ENCODE measurements around the gene SLC38A1. TPM values are rescaled to one million over a fixed set of nuclear protein-coding genes. Genes with fewer than 3 reads are reported as not detected.

SLC38A1 gene
- total and polyA plus RNA-seq, 2 experiments from 2014 or later = 114 to 234 TPM

GRCh38 chr12:46153268-46153872 is 115.5 kb downstream of the SLC38A1 start:
- no peaks in the 10 kb centered on the region for H3K9me2 ChIP-seq (ENCODE audit: insufficient read depth)
- H3F3A ChIP-seq (replicated peaks; ENCODE audit: low read depth) = no peaks in the 10 kb centered on the region
- H3K27me3 ChIP-seq (ENCODE audit: insufficient read depth) = no peaks in the 10 kb centered on the region
- DNase-seq (ENCODE audit: low spot score) (peak; percentile 56), ATAC-seq (no peak)
- no peak overlapping the region for H3K4me3 ChIP-seq
- H3K79me2 ChIP-seq (replicated peaks; ENCODE audit: insufficient read depth) = no peaks in the 10 kb centered on the region
- Mint-ChIP-seq H3K27me3 (ENCODE audit: insufficient read depth, low read depth, poor library complexity) (peaks cover under 1% of the 10 kb centered on the region), H3K4me3 (no peak overlapping the region), H3K36me3 (ENCODE audit: low read depth) (no peaks in the 10 kb centered on the region), H3K9me3 (peaks cover 3% of the 10 kb centered on the region; the same call in 2 of the 3 replicates), H3K27ac (no peak overlapping the region), H3K4me1 (peaks cover 8% of the 10 kb centered on the region; the same call in 2 of the 3 replicates)
- H3K4me1 ChIP-seq (ENCODE audit: insufficient read depth) = no peaks in the 10 kb centered on the region
- no peak overlapping the region for H3K4me2 ChIP-seq
- no peaks in the 10 kb centered on the region for H4K20me1 ChIP-seq (replicated peaks; ENCODE audit: insufficient read depth)
- TF ChIP-seq NANOG (IDR thresholded peaks at IDR 0.05; ENCODE audit: borderline replicate concordance) (no peak), CREB1 (CRISPR knock-in tag; IDR thresholded peaks at IDR 0.05; ENCODE audit: low read depth) (no peak), EZH2phosphoT487 (IDR thresholded peaks at IDR 0.05; ENCODE audit: unreplicated experiment) (no peak), CTCF (conservative IDR thresholded peaks at IDR 0.05; ENCODE audit: low read depth in 2 of 2) (peak; percentile 54 to 89)
- H3K27ac ChIP-seq (ENCODE audit: low read depth) = no peak overlapping the region
- H3K36me3 ChIP-seq (ENCODE audit: insufficient read depth) = no peaks in the 10 kb centered on the region
- no peak overlapping the region for H2AFZ ChIP-seq

GRCh38 chr12:46152456-46152855 is 116.4 kb downstream of the SLC38A1 start:
- Mint-ChIP-seq H3K9me3 (peaks cover 3% of the 10 kb centered on the region; the same call in 2 of the 3 replicates), H3K27ac (no peak overlapping the region), H3K36me3 (ENCODE audit: low read depth) (no peaks in the 10 kb centered on the region), H3K4me1 (peaks cover 8% of the 10 kb centered on the region; the same call in 2 of the 3 replicates), H3K27me3 (ENCODE audit: insufficient read depth, low read depth, poor library complexity) (peaks cover 2% of the 10 kb centered on the region), H3K4me3 (no peak overlapping the region)
- Histone ChIP-seq H3K4me1 (ENCODE audit: insufficient read depth) (no peaks in the 10 kb centered on the region), H3K36me3 (ENCODE audit: insufficient read depth) (no peaks in the 10 kb centered on the region), H2AFZ (no peak overlapping the region), H3K4me2 (no peak overlapping the region), H3K79me2 (replicated peaks; ENCODE audit: insufficient read depth) (no peaks in the 10 kb centered on the region), H4K20me1 (replicated peaks; ENCODE audit: insufficient read depth) (no peaks in the 10 kb centered on the region), H3K4me3 (no peak overlapping the region), H3K27me3 (ENCODE audit: insufficient read depth) (no peaks in the 10 kb centered on the region), H3F3A (replicated peaks; ENCODE audit: low read depth) (no peaks in the 10 kb centered on the region), H3K9me2 (ENCODE audit: insufficient read depth) (no peaks in the 10 kb centered on the region), H3K27ac (ENCODE audit: low read depth) (no peak overlapping the region)
- no peak for TF ChIP-seq ZNF331 (CRISPR knock-in tag; IDR thresholded peaks at IDR 0.05; ENCODE audit: low read depth)
- TF ChIP-seq CTCF (conservative IDR thresholded peaks at IDR 0.05; ENCODE audit: low read depth in 2 of 2) = no peak
- no peak for TF ChIP-seq NANOG (IDR thresholded peaks at IDR 0.05; ENCODE audit: borderline replicate concordance)
- no peak for TF ChIP-seq STAT1 (IDR thresholded peaks at IDR 0.05; ENCODE audit: unreplicated experiment)
- no peak for TF ChIP-seq CREB1 (CRISPR knock-in tag; IDR thresholded peaks at IDR 0.05; ENCODE audit: low read depth)
- TF ChIP-seq ZNF114 (CRISPR knock-in tag; IDR thresholded peaks at IDR 0.05) = no peak
- TF ChIP-seq JUNB (IDR thresholded peaks at IDR 0.05; ENCODE audit: unreplicated experiment) = no peak
- TF ChIP-seq ETS1 (IDR thresholded peaks at IDR 0.05) = no peak
- no peak for TF ChIP-seq ZNF462 (CRISPR knock-in tag; IDR thresholded peaks at IDR 0.05)
- no peak for ATAC-seq
- DNase-seq (ENCODE audit: low spot score) = no peak

Data from GM23338 (cell line).